ENCODE data around the gene CCDC15.
A peak's percentile ranks its signal among the peaks of the same experiment; 100 is the strongest.

Gene CCDC15

DNA sequence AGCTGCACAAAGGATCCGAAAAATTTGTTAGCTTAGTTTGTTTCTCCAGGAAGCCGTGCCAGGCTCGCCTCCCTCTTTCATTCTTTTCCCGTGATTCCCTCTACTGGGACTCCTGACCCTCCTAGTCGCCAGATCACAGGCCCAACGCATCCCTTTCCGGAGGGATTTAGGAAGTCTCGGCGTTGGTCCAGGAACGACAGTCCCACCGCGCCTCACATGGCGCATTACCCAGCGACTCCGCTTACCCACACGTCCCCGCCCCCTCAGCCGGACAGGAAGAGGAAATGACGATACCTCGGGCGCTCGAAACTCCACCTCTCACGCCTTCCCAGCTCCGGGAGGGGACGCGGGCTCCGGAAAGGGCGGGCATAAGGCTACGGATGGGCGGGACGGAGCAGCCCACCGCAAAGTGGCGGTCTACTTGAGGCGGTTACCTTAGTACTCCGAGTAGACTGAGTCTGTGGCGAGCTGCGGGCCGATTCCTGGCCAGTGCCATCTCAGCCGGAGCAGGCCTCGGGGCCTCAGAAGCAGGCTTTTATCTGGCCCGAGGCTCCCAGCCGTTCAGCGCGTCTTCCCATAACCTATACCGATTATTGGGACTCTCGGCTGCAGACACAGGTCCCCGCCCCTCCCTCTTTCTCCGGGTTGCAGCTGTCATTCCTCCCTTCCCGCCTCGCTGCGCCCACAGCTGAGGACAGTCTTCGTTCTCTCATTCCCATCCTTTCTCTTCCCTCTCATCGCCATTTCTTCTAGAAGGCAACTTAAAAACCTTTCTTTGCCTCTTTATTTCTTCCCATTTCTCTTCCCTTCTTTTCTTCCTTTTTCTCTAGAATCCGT, at the start of gene CCDC15:
Gene CCDC15 (plus strand): TSS at position 450 of the 837 bp plus-strand sequence. CDS start 531 bp downstream, outside the sequence.
- DNase-seq (ENCODE audit: low read depth): peak; percentile 96

GRCh38 chr11:124915541-124916369, 38.2 kb upstream of the CCDC15 start:
- no peak for DNase-seq (ENCODE audit: low read depth)

GRCh38 chr11:124916370-124916710, 37.7 kb upstream of the CCDC15 start:
- no peak for DNase-seq (ENCODE audit: low read depth)

GRCh38 chr11:124917115-124917637, 36.8 kb upstream of the CCDC15 start:
- DNase-seq (ENCODE audit: low read depth): no peak

DNA sequence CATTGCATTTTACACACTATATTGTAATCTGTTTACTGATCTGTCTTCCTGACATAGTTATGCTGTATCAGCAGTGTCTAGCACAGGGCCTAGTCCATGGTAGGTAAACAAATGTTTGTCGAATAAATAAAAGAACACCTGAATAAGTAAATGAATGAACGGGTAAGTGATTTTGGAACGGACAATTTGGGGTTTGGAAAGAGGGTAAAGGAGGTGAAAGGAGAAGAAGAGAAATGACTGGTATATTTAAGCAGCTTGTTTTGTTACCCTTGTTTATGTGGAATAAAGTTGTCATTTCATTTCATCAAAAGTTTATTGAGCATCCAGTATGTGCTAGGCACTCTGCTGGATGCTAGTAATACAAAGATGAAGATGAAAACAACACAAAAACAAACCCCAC, 35.1 kb upstream of the CCDC15 start, which contains the start of gene HEPN1:
Gene HEPN1 (plus strand): TSS at position 301 of the 400 bp plus-strand sequence.
- DNase-seq (ENCODE audit: low read depth): no peak

DNA sequence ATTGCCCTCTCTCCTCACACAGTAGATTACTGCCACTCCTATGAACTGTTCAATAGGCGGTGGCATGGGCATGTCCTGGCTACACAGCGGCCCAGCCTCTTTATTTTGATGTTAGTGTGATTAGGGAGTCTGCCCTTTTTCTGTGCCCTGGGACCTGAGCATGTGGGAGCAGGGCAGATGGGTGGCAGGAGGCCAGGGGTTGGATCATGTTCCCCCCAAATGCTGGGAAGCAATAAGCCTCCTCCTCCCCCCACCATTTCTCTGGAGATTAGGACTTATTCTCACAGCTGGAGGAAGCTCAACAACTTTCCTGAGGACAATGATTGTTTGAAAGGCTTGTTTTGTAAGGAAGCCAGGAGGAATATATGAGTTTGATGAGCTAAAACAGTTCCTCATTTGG, 34.1 kb upstream of the CCDC15 start:
- DNase-seq (ENCODE audit: low read depth): no peak

GRCh38 chr11:124920356-124920755, 33.6 kb upstream of the CCDC15 start:
- no peak for DNase-seq (ENCODE audit: low read depth)

GRCh38 chr11:124920870-124921609, 33.0 kb upstream of the CCDC15 start:
- peak; percentile 45 for DNase-seq (ENCODE audit: low read depth)

DNA sequence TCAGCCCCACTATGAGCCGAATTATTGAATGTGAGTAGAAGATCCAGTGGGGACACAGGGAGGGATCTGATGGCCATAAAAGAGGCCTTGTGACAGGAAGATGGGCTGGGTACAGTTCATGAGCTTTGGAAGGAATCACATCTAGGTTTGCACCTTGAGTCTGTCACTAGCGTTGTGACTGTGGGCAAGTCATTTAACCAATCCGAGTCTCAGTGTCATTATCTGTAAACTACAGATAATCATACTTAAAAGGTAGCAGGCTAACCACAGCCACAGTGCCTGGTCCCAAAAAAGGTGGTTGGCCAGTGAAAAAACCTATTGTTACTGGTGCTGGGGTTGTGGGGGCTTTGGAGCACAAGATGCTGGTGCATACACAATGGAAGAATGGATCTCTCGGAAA, 31.2 kb upstream of the CCDC15 start:
- no peak for DNase-seq (ENCODE audit: low read depth)

GRCh38 chr11:124923296-124923695, 30.7 kb upstream of the CCDC15 start:
- no peak for DNase-seq (ENCODE audit: low read depth)

GRCh38 chr11:124928942-124929665, 24.9 kb upstream of the CCDC15 start:
- no peak for DNase-seq (ENCODE audit: low read depth)

DNA sequence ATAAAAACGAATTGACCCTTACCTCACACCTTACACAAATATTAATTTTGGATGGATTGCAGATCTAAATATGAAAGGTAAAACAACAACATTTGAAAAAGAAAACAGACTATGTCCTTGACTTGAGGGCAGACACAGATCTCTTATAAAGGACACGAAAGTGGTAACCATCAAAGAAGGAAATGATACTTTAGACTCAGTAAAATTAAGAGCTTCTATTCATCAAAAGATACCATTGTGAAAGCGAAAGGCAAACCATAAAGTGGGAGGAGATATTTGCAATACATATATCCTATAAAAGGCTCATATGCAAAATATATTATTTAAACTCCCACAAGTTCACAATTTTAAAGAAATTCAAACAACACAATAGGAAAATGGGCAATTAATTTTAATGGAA, 23.2 kb upstream of the CCDC15 start:
- DNase-seq (ENCODE audit: low read depth): no peak

DNA sequence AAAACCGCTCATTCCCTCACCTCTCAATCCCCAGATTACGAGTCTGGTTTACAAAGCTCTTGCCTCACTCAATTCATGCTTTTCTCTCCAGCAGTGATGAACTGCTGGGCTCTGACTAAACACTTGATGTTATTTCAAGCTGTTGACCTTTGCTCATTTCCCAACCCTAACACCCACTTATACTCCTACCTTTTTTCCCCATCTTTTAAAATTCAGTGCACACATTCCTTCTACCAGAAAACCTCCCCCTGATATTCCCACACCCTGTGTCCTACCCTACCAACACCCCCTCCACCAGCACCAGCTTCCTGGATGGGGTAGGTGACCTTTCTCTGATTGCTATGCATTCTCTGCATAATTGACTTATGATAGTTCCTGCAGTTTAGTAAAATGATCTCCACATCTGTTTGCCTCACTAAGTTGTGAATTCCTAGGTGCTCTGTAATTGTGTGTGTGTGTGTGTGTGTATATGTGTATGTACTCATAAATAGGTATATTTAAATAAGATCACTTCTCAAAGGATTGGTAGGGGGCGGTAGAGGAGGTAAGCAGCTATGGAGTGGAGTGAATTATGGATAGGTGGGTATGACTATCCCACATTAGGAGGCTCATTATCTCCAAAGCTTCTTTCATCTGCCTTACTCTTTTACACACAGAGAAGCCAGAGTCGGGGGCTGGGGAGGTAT, 19.0 kb upstream of the CCDC15 start:
- no peak for DNase-seq (ENCODE audit: low read depth)

DNA sequence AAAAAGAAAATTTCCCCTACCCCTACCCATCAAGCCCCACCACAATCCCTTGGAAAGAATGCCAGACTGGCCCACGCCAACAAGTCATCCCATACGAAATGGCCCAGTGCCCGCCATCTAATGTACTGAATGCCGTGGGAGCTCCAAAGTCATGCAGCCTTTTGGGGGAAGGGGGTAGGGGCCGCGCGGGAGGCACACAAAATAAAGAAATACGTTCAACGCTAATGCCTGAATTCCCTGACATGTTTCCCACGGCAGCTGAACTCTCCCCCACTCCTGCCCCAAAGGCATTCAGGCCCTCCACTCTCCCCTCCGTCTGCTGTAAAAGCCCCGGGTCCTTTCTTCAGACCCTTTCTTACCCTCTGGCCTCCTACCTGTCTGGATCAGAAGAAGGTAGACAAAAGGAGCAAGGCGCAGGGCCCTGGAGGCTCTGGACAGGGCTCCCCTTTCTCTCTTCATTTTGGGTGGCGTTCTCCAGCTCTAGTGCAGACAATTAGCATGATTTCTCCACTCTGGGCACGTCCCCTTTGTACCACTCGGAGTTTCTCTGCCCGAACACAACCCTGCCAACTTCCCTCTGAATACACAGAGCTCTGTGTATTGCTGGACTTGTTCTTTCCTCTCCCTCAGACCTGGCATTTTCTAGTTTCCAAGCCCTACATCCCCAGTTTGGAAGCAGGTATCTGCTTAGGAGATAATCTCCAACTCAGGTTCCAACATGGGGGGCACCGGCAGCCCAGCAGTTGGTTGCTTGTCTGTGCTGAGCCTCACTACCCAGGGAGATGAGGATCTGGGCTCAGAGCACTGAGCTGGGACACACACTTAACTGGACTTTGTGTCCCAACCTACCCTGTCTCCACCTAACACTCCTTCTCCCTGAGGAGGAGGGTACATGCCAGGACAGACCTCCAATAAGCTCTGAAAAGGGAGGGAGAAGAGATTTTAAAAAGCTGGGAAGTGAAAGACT, 18.2 kb upstream of the CCDC15 start, which contains the start of gene HEPACAM:
Gene HEPACAM (minus strand): TSS at position 500 of the 967 bp plus-strand sequence. CDS start 41 bp downstream, at position 459.
- no peak for DNase-seq (ENCODE audit: low read depth)

DNA sequence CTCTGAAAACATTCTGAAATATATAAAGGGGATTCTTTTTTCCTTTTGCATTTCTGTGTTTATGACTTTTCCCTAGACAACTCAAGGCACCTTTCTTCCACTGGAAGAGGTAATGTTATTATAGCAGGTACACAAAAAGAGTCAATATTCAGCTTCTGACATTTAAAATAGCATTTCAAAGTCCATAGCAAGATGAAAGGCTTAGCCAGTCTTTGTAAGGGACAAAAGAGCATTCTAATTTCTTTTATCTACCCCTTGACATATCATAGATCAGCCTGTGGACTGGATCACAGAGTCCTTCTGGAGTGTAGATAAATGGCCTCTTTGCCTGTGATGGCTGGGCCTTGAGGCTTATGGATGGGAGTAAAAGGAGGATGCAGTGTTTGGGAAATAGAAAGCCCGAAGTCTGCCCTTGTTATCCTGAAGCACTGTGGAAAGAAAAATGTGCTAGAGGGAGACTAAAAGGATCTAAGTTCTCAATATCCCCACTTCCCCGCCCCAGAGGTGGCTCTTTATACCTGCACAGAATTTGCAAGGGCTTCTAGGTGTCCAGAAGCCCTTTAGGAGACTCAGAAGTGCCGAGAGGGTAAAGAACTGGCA, 16.6 kb upstream of the CCDC15 start:
- DNase-seq (ENCODE audit: low read depth): no peak

DNA sequence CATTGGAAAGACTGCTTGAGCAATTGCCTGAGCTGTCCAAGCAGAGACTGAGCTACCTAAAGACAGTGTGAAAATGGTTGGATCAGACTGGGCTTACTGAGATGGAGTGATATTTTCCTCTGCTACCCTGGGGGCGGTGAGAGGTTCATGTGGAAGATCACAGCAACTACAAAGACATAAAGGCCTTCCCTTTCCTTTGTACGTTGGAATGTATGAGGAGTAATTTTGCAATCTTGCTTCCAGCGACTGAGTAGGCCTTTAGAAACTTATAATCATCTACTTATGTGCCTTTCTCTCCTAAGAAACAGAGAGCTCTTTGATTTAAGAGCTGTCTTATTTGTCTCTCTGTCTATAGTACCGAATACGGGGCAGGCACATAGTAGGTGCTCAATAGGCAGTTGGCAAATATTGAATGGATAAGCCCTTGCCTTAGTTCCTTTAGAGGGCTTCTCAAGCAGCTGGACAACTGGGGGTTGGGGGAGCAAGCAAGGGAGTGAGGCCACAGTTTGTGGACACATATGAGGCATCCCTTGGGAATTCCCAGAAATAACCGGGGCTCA, 15.7 kb upstream of the CCDC15 start:
- DNase-seq (ENCODE audit: low read depth): no peak

- no peak for DNase-seq (ENCODE audit: low read depth)
Measured at GRCh38 chr11:124938970-124939369, 15.0 kb upstream of the CCDC15 start.

DNA sequence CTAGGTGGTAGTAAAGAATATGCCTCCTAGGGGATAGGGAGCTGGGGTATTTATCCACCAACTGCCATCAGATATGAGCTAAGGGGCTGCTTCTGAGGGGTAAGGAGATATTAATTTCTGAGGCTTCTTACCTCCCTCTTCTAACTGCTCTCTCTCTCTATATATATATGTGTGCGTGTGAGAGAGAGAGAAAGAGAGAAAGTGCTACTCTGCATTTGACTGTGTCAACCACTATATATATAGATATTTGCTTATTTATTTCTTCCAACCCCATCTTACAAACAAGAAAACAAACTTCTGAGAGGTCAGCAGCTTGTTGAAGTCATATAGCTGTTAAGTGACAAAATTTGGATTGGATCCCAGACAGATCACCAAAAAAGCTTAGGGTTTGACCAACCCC, 12.3 kb upstream of the CCDC15 start:
- no peak for DNase-seq (ENCODE audit: low read depth)
